ENCODE data around the gene B4GALT7. TPM values are rescaled to one million over a fixed set of nuclear protein-coding genes. Genes with fewer than 3 reads are reported as not detected.
A peak's percentile ranks its signal among the peaks of the same experiment; 100 is the strongest.

B4GALT7 gene
- total RNA-seq, 2 donors from 2014 or later, result 24.7 to 27.3 TPM

DNA sequence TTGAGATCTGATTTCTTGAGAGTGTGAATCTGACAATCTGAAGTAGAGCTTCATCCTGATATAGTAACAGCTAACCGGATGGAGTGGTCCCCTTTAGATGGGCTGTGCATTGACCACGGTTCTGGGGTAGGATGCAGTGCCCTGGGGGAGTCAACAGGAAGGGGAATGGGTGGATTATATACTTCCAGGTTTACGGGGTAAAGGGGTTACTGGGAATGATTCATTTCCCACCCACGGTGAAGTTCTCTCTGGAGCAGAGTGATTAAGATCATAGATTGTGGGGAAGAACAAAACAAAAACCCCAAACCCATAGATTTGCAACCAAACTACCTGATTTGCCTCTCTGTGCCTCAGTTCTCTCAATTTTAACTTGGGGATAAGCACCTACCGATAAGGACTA, 1.5 kb upstream of the B4GALT7 start:
- Mint-ChIP-seq H3K27me3 (no peaks in the 10 kb centered on the region), H3K4me1 (peaks cover 20% of the 10 kb centered on the region), H3K36me3 (ENCODE audit: low read depth) (peaks cover 8% of the 10 kb centered on the region), H3K27ac (peak overlapping the region; percentile 34), H3K4me3 (peak overlapping the region; percentile 100)
- H3K9me3 ChIP-seq (ENCODE audit: control insufficient read depth, low read length, poor library complexity, severe bottlenecking), result no peaks in the 10 kb centered on the region
- ATAC-seq (no peak), DNase-seq (no peak)

GRCh38 chr5:177600508-177601018, 631 bp downstream of the B4GALT7 start:
- DNase-seq (no peak), ATAC-seq (no peak)
- H3K9me3 ChIP-seq (ENCODE audit: control insufficient read depth, low read length, poor library complexity, severe bottlenecking), result no peaks in the 10 kb centered on the region
- Mint-ChIP-seq H3K27me3 (no peaks in the 10 kb centered on the region), H3K36me3 (ENCODE audit: low read depth) (peaks cover 8% of the 10 kb centered on the region), H3K4me3 (peak overlapping the region; percentile 100), H3K27ac (peak overlapping the region; percentile 94), H3K4me1 (peaks cover 32% of the 10 kb centered on the region)

DNA sequence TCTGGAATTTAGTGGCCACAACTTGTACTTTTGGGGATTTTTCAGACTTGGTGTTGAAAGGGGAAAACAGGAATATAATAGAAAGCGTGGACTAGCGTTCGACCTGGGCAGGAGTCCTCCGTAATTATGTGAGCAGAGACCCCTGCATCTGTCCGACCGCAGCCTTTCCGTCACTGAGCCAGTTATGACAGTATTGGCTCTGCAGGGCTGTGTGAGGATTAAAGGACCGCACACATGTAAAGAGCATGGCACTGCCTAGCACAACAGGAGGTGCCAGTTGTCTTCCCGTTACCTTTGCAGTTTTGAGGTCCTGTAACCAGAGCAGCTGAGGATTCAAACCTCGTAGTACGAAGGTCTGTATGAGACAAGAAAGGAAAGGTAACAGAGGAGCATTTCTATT, 1.2 kb downstream of the B4GALT7 start:
- no peak for ATAC-seq
- Mint-ChIP-seq H3K36me3 (ENCODE audit: low read depth) (peaks cover 9% of the 10 kb centered on the region), H3K27me3 (no peaks in the 10 kb centered on the region), H3K4me3 (peak overlapping the region; percentile 100), H3K27ac (peak overlapping the region; percentile 94), H3K4me1 (peaks cover 36% of the 10 kb centered on the region)
- DNase-seq, result no peak
- H3K9me3 ChIP-seq (ENCODE audit: control insufficient read depth, low read length, poor library complexity, severe bottlenecking), result no peaks in the 10 kb centered on the region

GRCh38 chr5:177601577-177602457, 1.9 kb downstream of the B4GALT7 start:
- peak overlapping the region; percentile 41 for H3K4me3 Mint-ChIP-seq
- ATAC-seq (no peak), DNase-seq (no peak)
- peaks cover 6% of the 10 kb centered on the region for H3K36me3 Mint-ChIP-seq (ENCODE audit: low read depth)
- peaks cover 40% of the 10 kb centered on the region for H3K4me1 Mint-ChIP-seq
- H3K27ac Mint-ChIP-seq, result peak overlapping the region; percentile 94
- H3K9me3 ChIP-seq (ENCODE audit: control insufficient read depth, low read length, poor library complexity, severe bottlenecking), result no peaks in the 10 kb centered on the region
- no peaks in the 10 kb centered on the region for H3K27me3 Mint-ChIP-seq

GRCh38 chr5:177602458-177602830, 2.5 kb downstream of the B4GALT7 start:
- Mint-ChIP-seq H3K4me1 (peaks cover 44% of the 10 kb centered on the region), H3K36me3 (ENCODE audit: low read depth) (peaks cover 6% of the 10 kb centered on the region), H3K4me3 (no peak overlapping the region), H3K27ac (peak overlapping the region; percentile 63), H3K27me3 (no peaks in the 10 kb centered on the region)
- ATAC-seq (no peak), DNase-seq (no peak)
- no peaks in the 10 kb centered on the region for H3K9me3 ChIP-seq (ENCODE audit: control insufficient read depth, low read length, poor library complexity, severe bottlenecking)

DNA sequence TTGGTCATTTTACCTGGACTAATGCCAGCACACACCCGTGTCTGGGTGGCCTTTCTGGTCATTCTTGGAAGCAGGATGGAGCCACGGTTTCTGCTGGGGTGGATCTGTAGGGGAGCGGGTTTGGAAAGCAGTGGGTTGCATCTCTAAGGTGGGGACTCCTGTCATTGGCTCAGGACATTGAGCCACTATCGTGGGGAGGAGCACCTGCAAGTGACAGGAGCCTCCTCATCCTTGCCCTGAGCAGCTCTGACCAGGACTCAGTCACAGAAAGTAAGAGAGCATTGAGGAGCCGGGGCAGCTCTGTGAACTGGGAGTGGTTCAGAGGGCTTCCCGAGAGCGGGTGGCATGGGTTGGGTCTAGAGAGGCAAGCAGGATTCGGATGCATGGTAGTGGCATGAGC, 3.7 kb downstream of the B4GALT7 start:
- H3K36me3 Mint-ChIP-seq (ENCODE audit: low read depth), result peaks cover 6% of the 10 kb centered on the region
- DNase-seq, result no peak
- peak overlapping the region; percentile 79 for H3K27ac Mint-ChIP-seq
- H3K4me3 Mint-ChIP-seq, result no peak overlapping the region
- ATAC-seq, result no peak
- H3K9me3 ChIP-seq (ENCODE audit: control insufficient read depth, low read length, poor library complexity, severe bottlenecking), result no peaks in the 10 kb centered on the region
- H3K27me3 Mint-ChIP-seq, result no peaks in the 10 kb centered on the region
- H3K4me1 Mint-ChIP-seq, result peaks cover 43% of the 10 kb centered on the region

GRCh38 chr5:177604116-177604521, 4.2 kb downstream of the B4GALT7 start:
- no peaks in the 10 kb centered on the region for H3K9me3 ChIP-seq (ENCODE audit: control insufficient read depth, low read length, poor library complexity, severe bottlenecking)
- H3K27me3 Mint-ChIP-seq, result no peaks in the 10 kb centered on the region
- DNase-seq, result no peak
- no peak for ATAC-seq
- H3K27ac Mint-ChIP-seq, result no peak overlapping the region
- peaks cover 6% of the 10 kb centered on the region for H3K36me3 Mint-ChIP-seq (ENCODE audit: low read depth)
- peaks cover 41% of the 10 kb centered on the region for H3K4me1 Mint-ChIP-seq
- no peak overlapping the region for H3K4me3 Mint-ChIP-seq

- H3K4me3 Mint-ChIP-seq, result no peak overlapping the region
- H3K27ac Mint-ChIP-seq, result no peak overlapping the region
- H3K4me1 Mint-ChIP-seq, result peaks cover 40% of the 10 kb centered on the region
- H3K9me3 ChIP-seq (ENCODE audit: control insufficient read depth, low read length, poor library complexity, severe bottlenecking), result no peaks in the 10 kb centered on the region
- DNase-seq (no peak), ATAC-seq (no peak)
- peaks cover 6% of the 10 kb centered on the region for H3K36me3 Mint-ChIP-seq (ENCODE audit: low read depth)
- H3K27me3 Mint-ChIP-seq, result no peaks in the 10 kb centered on the region
Observed at GRCh38 chr5:177604656-177605055, 4.7 kb downstream of the B4GALT7 start.

DNA sequence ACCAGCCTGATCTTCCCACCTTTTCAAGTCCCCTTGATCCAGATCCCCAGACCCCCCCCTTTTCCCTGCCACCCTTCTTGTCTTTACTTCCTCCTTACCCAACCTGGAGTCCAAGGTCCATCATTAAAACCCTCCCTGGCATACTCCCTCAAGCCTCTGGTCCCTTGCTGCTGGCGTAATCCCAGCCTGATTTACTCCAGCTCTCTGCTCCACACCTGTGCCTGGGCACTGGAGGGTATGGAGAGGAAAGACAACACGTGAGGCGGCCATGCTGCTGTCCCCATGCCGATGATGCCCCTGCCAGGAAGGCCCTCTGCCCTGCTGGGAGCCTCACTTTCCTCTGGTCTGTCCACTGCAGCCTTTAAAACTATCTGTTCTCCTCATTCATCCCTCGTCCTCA, 5.1 kb downstream of the B4GALT7 start:
- no peaks in the 10 kb centered on the region for H3K9me3 ChIP-seq (ENCODE audit: control insufficient read depth, low read length, poor library complexity, severe bottlenecking)
- Mint-ChIP-seq H3K27ac (no peak overlapping the region), H3K4me1 (peaks cover 40% of the 10 kb centered on the region), H3K36me3 (ENCODE audit: low read depth) (peaks cover 6% of the 10 kb centered on the region), H3K4me3 (no peak overlapping the region), H3K27me3 (no peaks in the 10 kb centered on the region)
- ATAC-seq (no peak), DNase-seq (no peak)

GRCh38 chr5:177605667-177606066, 5.7 kb downstream of the B4GALT7 start:
- no peaks in the 10 kb centered on the region for H3K9me3 ChIP-seq (ENCODE audit: control insufficient read depth, low read length, poor library complexity, severe bottlenecking)
- Mint-ChIP-seq H3K4me1 (peaks cover 36% of the 10 kb centered on the region), H3K27ac (no peak overlapping the region), H3K27me3 (no peaks in the 10 kb centered on the region), H3K36me3 (ENCODE audit: low read depth) (peaks cover 3% of the 10 kb centered on the region), H3K4me3 (no peak overlapping the region)
- ATAC-seq, result no peak
- DNase-seq, result no peak

GRCh38 chr5:177606071-177607051, 6.4 kb downstream of the B4GALT7 start:
- Mint-ChIP-seq H3K27ac (no peak overlapping the region), H3K4me1 (peaks cover 31% of the 10 kb centered on the region), H3K4me3 (no peak overlapping the region), H3K27me3 (no peaks in the 10 kb centered on the region), H3K36me3 (ENCODE audit: low read depth) (peaks cover 2% of the 10 kb centered on the region)
- H3K9me3 ChIP-seq (ENCODE audit: control insufficient read depth, low read length, poor library complexity, severe bottlenecking), result no peaks in the 10 kb centered on the region
- ATAC-seq, result no peak
- DNase-seq, result no peak

- peak; percentile 6 for ATAC-seq
- no peak for DNase-seq
- H3K4me1 Mint-ChIP-seq, result peaks cover 31% of the 10 kb centered on the region
- H3K27ac Mint-ChIP-seq, result no peak overlapping the region
- H3K27me3 Mint-ChIP-seq, result no peaks in the 10 kb centered on the region
- no peaks in the 10 kb centered on the region for H3K9me3 ChIP-seq (ENCODE audit: control insufficient read depth, low read length, poor library complexity, severe bottlenecking)
- H3K4me3 Mint-ChIP-seq, result no peak overlapping the region
- peaks cover 2% of the 10 kb centered on the region for H3K36me3 Mint-ChIP-seq (ENCODE audit: low read depth)
Observed at GRCh38 chr5:177607115-177607451, 7.2 kb downstream of the B4GALT7 start.
